Limb (tissue), 2 donors: ENCODE data around the gene BOC.

Experiments
- DNase-seq, 2 donors: peaks; one replicate each; pipeline ENCODE4 v3.0.0-alpha.2; 2016; ENCODE audit errors: extremely low spot score in 2 of 2

Gene BOC

DNA sequence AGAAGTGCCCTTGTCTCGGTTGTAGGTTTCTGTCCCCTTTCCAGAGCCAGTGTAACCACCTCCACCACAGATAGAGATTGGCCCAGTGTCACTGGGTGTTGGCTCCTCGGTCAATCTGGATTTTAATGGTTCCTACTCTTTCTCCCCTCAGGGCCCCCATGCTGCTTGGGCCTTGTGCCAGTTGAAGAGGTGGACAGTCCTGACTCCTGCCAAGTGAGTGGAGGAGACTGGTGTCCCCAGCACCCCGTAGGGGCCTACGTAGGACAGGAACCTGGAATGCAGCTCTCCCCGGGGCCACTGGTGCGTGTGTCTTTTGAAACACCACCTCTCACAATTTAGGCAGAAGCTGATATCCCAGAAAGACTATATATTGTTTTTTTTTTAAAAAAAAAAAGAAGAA, 75.2 kb downstream of the BOC start:
- peak in 1 of 2 donors; percentile 41 for DNase-seq

DNA sequence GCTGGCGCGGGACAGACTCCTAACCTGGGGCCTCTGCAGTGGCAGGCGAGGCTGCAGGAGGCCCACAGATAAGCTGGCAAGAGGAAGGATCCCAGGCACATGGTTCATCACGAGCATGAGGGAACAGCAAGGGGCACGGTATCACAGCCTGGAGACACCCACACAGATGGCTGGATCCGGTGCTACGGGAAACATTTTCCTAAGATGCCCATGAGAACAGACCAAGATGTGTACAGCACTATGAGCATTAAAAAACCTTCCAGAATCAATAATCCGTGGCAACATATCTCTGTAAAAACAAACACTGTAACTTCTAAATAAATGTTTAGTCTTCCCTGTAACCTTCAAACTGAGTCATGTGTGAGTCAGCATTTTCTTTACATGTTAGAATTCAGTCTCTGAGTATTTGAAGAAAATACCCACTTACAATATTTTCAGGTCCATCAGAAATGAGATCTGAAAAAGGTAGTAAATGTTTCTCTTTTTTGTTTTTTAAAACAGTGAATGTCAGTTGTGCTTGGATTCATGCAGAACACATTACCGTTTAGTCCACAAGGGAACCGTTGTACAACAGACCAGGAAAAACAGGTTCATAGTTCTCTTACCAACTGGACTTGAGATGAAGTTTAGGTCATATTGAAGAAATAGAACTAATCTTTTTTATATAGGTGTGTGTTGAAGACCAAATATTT, 75.9 kb downstream of the BOC start:
- peak in 1 of 2 donors; percentile 32 for DNase-seq

DNA sequence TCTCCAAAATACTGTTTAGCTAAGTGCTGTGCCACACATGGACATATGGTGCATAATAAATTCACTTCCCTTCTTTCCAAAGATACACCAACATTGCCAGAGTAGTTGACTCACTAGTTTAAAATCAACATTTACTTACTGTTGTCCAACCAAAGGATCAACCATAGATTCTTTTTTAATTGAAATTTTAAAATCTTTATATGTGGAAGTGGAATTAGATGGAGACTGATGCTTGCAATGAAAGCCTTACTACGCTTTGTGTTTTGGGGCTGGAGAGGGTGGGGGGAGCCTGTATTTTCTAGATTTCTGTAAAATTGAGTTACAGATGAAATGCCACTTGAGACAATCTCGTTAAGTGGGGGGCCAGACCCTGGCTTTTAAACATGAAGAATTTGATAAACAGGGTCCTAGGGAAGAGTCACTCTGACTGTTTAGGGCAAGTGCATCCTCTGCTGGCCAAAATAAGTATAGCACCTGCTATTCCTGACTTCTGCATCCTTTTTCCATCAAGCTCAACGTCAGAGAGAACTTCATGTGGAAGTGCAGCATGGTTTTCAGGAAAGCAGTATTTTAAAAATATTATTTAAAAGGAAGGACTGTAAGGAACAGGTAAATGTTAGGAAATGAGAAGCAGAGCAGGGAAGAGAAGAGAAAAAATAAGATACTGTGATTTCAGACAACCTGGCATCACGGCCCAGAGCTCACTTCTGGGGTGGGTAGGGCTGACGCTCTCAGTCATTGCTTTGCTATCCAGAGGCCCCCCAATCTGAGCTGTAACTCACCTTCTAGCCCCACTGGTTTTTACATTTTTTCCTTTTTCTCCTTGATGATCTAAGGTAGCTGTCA, 76.7 kb downstream of the BOC start:
- DNase-seq, result peak; percentile 79 to 81

DNA sequence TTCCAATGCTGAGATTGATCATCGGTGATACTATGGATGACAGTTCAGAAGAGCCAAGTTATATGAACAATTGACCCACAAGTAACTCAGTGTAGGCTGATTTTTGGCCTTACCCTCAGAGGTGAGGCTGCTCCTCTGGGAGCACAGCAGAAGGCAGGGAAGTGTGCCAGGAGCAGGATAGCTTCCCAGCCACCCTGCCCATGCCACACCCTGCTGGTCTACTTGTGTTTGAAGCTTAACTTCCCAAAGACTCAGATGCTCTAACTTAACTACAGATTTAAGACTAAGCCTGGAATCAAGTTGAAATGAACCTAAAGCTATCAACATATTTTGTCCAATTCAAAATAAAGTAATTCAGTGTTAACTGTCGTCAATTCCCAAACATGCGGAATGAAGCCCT, 77.5 kb downstream of the BOC start:
- DNase-seq, result no peak

DNA sequence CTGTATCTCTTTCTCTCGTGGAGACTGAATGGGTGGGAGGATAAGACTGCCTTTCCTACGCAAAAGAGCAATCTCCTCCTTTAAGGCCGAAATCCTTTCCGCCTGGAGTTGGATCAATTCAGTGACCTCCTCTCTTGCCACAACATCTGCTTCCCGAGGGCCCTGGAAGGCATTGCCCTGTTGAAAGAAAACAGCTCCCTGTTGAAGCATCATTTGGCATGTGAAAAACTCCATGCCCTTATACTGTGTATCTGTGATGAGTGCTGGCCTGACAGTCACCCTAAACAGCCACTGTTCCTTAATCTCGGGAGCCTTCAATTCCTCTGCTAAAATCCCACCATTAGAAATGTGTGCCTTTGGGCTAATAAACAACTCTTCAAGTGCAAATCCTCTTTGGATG, 80.2 kb downstream of the BOC start:
- no peak for DNase-seq

DNA sequence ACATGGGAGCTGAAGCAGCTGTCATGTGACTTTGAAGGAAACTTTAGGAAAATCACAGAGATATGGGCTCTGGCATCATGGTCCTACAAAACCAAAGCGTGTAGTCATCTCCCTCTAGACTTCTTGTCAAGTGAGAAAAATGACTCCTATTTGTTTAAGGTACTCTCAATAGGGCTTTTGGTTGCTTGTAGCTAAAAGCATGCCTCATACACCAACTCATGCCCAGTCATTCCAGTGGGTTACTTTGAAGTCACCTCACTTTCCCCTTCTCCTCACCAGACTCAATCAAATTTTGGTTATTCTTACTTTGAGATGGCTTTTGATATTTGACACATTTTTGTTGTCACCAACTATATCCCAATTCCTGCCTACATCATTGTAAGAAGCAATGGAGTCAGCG, 81.6 kb downstream of the BOC start:
- DNase-seq, result no peak

DNA sequence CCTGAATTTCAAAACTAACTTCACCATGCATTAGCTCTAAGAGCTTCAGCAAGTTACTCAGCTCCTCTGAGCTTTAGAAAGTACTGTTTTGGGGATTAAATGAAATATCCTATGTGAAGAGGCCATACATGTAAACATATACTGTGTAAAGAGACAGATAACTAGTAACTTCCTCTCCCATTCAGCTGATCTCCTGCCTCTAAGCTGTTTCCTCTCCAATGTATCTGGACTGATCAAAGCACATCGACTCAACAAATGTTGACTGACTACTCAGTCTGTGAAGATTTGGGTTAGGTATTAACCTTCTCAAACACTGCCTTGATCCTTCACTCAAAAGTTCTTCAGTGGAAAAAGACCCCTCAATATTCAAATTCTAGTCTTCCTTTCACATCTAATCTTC, 82.0 kb downstream of the BOC start:
- no peak for DNase-seq

DNA sequence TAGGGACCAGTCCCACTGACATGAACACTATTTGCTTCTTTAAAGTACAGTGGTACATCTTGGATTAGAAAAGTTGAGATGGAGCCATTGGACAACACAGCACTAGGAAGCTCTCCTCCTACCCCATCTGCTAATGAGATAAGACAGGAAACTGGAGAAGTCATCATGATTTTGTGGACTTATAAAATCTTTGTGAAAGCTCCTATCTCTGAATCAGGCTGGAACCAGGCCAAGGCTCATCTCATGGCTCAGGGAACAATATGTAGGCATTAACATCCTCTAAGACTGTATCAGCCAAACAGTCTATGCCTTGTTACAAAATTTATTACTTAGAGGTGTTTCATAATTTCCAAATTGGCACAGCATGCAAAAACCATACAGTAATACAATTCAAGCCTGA, 84.1 kb downstream of the BOC start:
- no peak for DNase-seq

DNA sequence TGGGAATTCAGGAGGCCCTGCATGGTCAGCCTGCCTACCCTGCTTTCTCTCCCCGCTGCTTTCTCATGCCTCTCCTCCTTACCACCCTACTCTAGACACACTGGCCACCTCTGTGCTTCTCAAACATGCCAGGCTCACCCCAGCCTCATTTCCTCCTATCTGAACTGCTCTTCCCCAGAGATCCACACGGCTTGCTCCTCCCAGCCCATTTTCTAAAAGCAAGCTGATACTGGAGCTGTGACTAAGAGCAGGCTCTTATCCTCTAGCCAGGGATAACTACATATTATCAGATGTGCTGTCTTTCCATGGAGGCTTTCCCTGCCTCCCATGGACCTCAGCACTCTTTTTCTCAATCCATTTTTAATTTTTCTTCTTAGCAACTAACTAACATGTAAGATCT, 85.9 kb downstream of the BOC start:
- no peak for DNase-seq

DNA sequence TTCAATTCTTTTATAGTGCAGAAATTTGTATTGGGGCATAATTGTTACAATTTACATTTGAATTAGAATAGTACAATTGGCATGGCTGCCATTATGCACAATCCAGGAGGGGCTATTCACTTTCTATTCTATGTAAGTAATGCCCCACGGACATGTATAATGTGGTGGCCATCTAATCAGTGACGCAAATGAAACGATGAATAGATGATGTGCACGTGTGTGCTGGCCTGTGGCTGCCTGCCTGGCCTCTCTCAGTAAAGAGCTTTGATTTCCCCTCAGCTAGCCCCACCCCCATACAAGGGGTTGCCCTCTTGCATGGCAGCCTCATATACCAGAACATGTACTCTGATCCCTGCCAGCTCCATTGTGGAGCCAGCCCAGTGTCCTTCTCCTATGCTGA, 86.5 kb downstream of the BOC start:
- no peak for DNase-seq

DNA sequence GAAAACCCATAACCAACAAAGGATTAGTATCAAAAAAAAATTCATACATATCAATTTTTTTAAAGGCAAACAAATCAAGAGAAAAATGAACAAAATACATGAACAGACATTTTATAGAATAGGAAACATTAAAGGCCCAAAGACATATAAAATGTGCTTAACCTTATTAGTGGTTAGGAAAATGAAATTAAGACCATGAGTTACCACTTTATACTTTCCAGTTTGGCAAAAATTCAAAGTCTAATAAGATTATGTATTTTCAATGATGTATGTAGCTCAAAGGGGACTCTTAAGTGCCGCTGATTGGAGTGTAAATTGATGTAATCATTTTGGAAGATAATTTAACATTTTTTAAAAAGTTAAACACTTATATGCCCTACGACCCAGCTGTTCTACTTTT, 89.2 kb downstream of the BOC start:
- no peak for DNase-seq

DNA sequence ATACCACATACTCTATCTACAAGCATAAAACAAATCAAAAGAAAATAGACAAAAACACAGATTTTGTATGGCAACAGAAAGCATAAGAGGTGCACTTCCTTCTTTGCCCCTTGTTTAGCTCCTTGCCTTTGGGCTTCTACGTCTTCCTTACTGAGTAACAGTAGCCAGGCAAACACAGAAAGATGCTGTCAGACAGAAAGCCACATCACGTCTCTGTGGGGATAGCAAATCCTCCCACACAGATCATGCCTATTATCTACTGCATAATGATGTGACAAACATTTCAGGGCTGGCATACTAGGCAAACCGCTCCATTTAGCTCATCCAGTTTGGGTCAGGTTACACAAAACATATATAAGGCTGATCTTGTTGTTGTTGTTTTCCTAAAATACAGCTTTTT, 92.7 kb downstream of the BOC start:
- no peak for DNase-seq

DNA sequence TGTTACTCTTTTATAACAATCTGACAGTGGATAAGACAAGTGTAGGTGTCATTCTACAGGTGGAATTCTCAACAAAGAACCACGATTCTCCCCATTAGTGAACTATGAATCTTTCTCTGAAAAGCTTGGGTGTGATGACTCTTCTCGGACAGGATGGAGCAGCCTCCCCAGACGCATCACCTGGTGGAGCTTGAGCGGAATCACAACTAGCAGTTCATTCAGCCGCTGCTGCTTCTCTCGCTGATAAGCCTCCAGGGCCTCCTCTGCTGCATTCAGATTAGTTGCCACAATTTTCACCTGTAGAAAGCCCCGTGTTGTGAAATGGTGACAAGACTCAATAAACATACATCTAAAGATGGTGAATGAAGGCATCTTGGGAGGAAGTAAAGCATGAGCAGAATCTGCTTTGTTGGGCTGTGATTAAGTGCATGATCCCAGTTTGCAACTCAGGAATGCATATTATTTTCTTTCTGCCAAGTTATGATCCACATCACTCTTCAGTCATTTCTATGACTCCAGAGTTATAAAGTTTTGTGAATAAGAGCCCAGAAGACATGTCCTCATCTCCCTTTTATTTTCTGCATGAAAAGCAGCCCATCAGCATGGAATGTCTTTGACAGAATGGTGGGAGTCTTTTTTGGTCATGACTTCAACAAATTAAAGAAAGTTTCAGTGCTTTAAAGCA, 93.6 kb downstream of the BOC start:
- no peak for DNase-seq

DNA sequence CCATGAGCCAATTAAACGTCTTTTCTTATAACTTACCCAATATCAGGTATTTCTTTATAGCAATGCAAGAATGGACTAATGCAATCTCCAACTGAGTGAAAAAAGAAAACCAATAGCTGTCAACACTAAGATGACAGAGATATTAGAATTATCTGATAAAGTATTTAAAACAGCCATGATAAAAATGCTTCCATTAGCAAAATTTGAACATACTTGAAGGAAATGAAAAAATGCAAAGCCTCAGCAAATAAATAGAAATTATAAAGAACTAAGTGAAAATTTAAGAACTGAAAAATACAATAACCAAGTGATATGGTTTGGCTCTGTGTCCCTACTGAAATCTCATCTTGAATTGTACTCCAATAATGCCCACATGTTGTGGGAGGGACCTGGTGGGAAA, 99.6 kb downstream of the BOC start:
- DNase-seq, result no peak

DNA sequence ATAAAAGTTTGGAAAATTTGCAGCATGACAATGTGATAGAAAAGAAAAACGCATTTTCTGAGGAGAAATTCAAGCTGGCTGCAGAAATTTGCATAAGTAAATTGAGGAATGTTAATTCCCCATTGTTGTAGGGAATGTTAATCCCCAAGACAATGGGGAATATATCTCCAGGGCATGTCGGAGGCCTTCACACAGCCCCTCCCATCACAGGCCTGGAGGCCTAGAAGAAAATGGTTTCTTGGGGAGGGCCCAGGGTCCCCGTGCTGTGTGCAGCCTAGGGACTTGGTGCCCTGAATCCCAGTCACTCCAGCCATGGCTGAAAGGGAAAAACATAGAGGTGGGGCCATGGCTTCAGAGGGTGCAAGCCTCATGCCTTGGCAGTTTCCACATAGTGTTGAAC, 101.1 kb downstream of the BOC start:
- DNase-seq, result no peak

DNA sequence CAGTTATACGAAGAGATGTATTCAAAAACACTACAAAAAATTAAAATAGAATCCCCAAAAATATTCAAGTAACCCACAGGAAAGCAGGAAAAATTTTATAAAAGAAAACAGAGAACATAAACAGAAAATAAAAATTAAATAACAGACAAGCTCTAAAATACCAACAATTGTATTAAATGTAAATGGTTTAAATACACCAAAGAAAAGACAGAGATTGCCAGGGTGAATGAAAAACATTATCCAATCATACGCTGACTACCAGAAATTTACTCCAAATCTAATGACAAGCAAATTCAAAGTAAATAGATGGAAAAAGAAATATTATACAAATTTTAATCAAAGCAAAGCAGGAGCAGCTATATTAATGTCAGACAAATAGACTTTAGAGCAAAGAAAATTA, 103.6 kb downstream of the BOC start:
- DNase-seq, result no peak

DNA sequence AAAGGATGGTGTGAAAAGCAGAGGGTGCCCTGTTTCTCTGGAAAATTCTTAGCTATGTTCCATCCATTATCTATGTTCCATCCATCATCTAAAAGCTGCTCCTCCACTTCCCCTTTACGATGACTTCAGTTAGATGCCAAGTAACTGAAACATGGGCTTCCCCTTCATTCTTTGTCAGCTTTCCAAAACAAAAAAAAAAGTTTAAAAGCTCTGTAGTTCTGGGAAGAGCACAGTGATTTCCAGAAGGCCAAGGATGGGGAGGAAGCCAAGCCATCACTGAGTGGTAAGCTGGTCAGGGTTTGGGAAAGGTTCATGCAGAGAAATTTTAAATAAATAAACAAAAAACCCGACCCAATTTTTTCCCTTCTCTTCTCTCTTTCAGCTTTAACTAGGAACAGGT, 118.4 kb downstream of the BOC start:
- DNase-seq, result no peak

DNA sequence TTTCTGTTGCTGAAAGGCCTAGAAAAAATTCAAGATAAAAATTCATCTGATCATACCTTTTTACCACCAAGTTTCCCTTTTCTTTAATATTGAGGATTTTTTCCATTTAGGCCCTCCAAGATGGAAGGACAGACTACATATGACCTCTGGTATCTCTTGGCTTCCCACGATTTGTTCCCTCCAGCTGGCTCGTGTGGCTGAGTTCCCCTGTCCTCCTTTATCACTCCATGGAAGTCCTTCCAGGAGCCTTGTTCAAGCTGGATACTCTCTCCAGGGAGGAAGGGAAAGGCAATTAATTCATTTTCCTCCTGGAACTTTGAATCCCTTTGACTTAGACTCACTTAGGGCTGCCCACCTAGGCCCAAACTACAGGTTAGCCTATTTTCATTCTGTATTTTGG, 119.4 kb downstream of the BOC start:
- no peak for DNase-seq

DNA sequence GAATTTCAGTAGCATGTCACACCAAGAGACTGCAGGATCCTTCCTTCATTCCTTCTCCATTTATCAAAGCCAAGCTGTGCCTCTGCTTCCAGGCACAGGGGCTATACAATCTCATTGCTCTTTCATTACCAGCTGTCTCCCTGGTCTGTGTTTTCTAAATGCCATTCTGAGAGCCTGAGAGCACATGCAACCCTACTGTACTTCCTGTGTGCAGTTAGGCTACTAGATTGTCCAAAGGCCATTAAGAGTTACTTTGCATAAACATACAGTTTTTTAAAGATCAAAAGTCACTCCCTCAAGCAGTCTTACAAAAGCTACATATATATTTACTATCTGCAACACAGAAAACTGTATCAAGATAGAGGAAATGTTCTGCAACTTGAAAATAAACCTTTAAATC, 119.8 kb downstream of the BOC start:
- no peak for DNase-seq
